CD4-positive, alpha-beta memory T cell (primary cell): Measurements from ENCODE around the gene UVSSA. TPM values are rescaled to one million over a fixed set of nuclear protein-coding genes. Genes with fewer than 3 reads are reported as not detected.
A peak's percentile ranks its signal among the peaks of the same experiment; 100 is the strongest.

Source experiments
- CTCF ChIA-PET: fragments of 350-600 bp; sonication (Branson Sonifier 250); formaldehyde crosslinking; loops from one replicate; lab custom pipeline; 2021; ENCODE audit warnings: inconsistent platforms; ENCODE audit not compliant: partially characterized antibody; lab: Charles Lee
- POLR2A ChIA-PET: fragments of 350-600 bp; sonication (Branson Sonifier 250); formaldehyde crosslinking; loops from one replicate; lab custom pipeline; 2021; ENCODE audit not compliant: partially characterized antibody; lab: Charles Lee
- DNase-seq, 5 donors: peaks; one replicate each; pipeline versions ENCODE4 v3.0.0 to v3.0.0-alpha.2; 2020 to 2022; ENCODE audit warnings: mixed read lengths in 1 of 5
- H3K27ac ChIP-seq: one replicate; pipeline ENCODE4 v1.7.0; 2013; ENCODE audit warnings: low read depth, low read length
- H3K27me3 ChIP-seq: 2 replicates; pipeline ENCODE4 v1.7.0; 2013; ENCODE audit warnings: mild to moderate bottlenecking, low read length, moderate library complexity; ENCODE audit not compliant: insufficient read depth
- H3K36me3 ChIP-seq: 2 replicates; pipeline ENCODE4 v1.7.0; 2013; ENCODE audit warnings: mild to moderate bottlenecking, low read length, moderate library complexity; ENCODE audit not compliant: insufficient read depth
- H3K4me1 ChIP-seq: 2 replicates; pipeline ENCODE4 v1.7.0; 2013; ENCODE audit warnings: mild to moderate bottlenecking, low read length, moderate library complexity; ENCODE audit not compliant: insufficient read depth
- H3K4me3 ChIP-seq, 2 donors: one replicate each; pipeline ENCODE4 v1.7.0; 2013; ENCODE audit warnings: low read length in 2 of 2, mild to moderate bottlenecking in 1 of 2
- H3K9me3 ChIP-seq, 2 donors: one replicate each; pipeline ENCODE4 v1.7.0; 2013; ENCODE audit warnings: low read length in 2 of 2, control low read depth in 1 of 2; ENCODE audit not compliant: control insufficient read depth in 1 of 2
- H3K27ac Mint-ChIP-seq, 7 donors: one replicate each; pipeline ENCODE4 v1.8.0; 2020 to 2021; ENCODE audit warnings: mixed read lengths in 7 of 7, mild to moderate bottlenecking in 6 of 7, inconsistent platforms in 3 of 7, moderate library complexity in 3 of 7
- H3K27me3 Mint-ChIP-seq, 2 donors: one replicate each; pipeline ENCODE4 v1.8.0; 2020 to 2021; ENCODE audit warnings: mixed read lengths in 2 of 2
- H3K36me3 Mint-ChIP-seq, 2 donors: one replicate each; pipeline ENCODE4 v1.8.0; 2020 to 2021; ENCODE audit warnings: mixed read lengths in 2 of 2, inconsistent platforms in 1 of 2, mild to moderate bottlenecking in 1 of 2
- H3K4me1 Mint-ChIP-seq, 4 donors: one replicate each; pipeline ENCODE4 v1.8.0; 2020 to 2021; ENCODE audit warnings: mixed read lengths in 4 of 4, mild to moderate bottlenecking in 1 of 4
- H3K4me3 Mint-ChIP-seq, 8 donors: one replicate each; pipeline ENCODE4 v1.8.0; 2020 to 2021; ENCODE audit warnings: mixed read lengths in 8 of 8, mild to moderate bottlenecking in 7 of 8, moderate library complexity in 6 of 8, inconsistent platforms in 3 of 8
- H3K9me3 Mint-ChIP-seq, 8 donors: one replicate each; pipeline ENCODE4 v1.8.0; 2020 to 2021; ENCODE audit warnings: mixed read lengths in 8 of 8, mild to moderate bottlenecking in 5 of 8, inconsistent platforms in 3 of 8, moderate library complexity in 1 of 8
- intact Hi-C: fragments of 100-400 bp; cut with micrococcal nuclease; formaldehyde crosslinking; loops from one replicate; pipeline ENCODE4 v1.15.1; 2023
- polyA plus RNA-seq, 2 donors: library from polyadenylated mRNA; unstranded; fragments of 300-500 nt; fragmentation: Illumina TruSeq; gene quantifications; one replicate each; pipeline ENCODE4 v1.2.3, GENCODE V29; 2021
- total RNA-seq, 2 experiments: library from RNA; stranded (reverse); gene quantifications; one replicate each; pipeline ENCODE4 v1.2.3, GENCODE V29; 2021

Gene UVSSA
- total and polyA plus RNA-seq, 4 experiments from 2014 or later, result 2.4 to 44.6 (median 25.6) TPM

GRCh38 chr4:1337376-1337831, 9.6 kb upstream of the UVSSA start:
- Mint-ChIP-seq H3K9me3 (no peaks in the 10 kb centered on the region), H3K36me3 (peaks cover 38 to 55% of the 10 kb centered on the region in 2 donors), H3K4me3 (peak overlapping the region in 1 of 8 donors; percentile 46), H3K27ac (peak overlapping the region in 6 of 7 donors; percentile 48 to 86 (median 80)), H3K4me1 (peaks cover 10 to 29% (median 16%) of the 10 kb centered on the region in 4 donors), H3K27me3 (no peaks in the 10 kb centered on the region)
- POLR2A ChIA-PET, result interaction anchor here (1.4 kb wide), 1 partner anchor 8 kb away, joined by 6 read pairs; no protein-coding TSS in a partner anchor
- Histone ChIP-seq H3K9me3 (no peaks in the 10 kb centered on the region), H3K36me3 (peaks cover 66% of the 10 kb centered on the region), H3K27ac (no peak overlapping the region), H3K27me3 (no peaks in the 10 kb centered on the region), H3K4me1 (peaks cover 4% of the 10 kb centered on the region), H3K4me3 (no peak overlapping the region)
- intact Hi-C loops, result no loop called here
- peak in 1 of 5 donors; percentile 53 for DNase-seq
- CTCF ChIA-PET, result no interaction called here

DNA sequence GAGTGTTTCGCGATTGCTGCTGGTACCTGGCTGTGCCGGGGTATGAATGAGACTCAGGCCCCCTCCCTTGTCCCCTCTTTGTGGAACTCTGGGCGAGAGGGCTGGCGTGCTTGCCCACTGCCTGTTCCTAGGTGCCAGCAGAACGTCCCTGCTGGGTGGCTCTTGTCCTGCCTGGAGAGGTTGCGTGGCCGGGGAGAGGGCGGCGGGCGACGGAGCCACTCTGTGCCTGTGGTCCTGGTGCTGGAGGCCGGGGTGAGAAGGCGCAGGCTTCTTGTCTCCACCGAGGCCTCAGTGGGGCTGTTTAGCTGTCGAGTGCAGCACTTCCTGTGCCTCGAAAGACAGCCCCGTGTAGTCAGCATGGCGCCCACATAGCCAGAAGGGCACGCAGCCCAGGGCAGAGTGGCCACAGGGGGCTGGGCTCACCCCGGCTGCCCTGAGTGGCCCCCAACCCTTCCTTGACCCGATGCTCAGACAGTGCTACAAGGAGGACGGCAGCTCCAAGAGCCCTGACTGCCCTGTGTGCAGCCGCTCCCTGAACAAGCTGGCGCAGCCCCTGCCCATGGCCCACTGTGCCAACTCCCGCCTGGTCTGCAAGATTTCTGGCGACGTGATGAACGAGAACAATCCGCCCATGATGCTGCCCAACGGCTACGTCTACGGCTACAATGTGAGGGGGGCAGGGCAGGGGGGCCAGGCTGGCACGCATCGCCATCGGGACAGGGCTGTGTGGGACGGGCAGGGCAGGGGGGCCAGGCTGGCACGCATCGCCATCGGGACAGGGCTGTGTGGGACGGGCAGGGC, 8.9 kb upstream of the UVSSA start:
- Histone ChIP-seq H3K27me3 (no peaks in the 10 kb centered on the region), H3K4me3 (no peak overlapping the region), H3K27ac (no peak overlapping the region), H3K9me3 (no peaks in the 10 kb centered on the region), H3K36me3 (peaks cover 62% of the 10 kb centered on the region), H3K4me1 (no peaks in the 10 kb centered on the region)
- Mint-ChIP-seq H3K4me1 (peaks cover 10 to 26% (median 16%) of the 10 kb centered on the region in 4 donors), H3K36me3 (peaks cover 38 to 54% of the 10 kb centered on the region in 2 donors), H3K27ac (peak overlapping the region; percentile 47 to 86 (median 76)), H3K27me3 (no peaks in the 10 kb centered on the region), H3K9me3 (no peaks in the 10 kb centered on the region), H3K4me3 (no peak overlapping the region)
- no peak for DNase-seq
- POLR2A ChIA-PET, result interaction anchor here (1.4 kb wide), 1 partner anchor 8 kb away, joined by 6 read pairs; no protein-coding TSS in a partner anchor
- CTCF ChIA-PET, result no interaction called here
- intact Hi-C loops, result no loop called here

GRCh38 chr4:1338752-1339414, 8.1 kb upstream of the UVSSA start:
- CTCF ChIA-PET, result no interaction called here
- no peaks in the 10 kb centered on the region for H3K9me3 Mint-ChIP-seq

DNA sequence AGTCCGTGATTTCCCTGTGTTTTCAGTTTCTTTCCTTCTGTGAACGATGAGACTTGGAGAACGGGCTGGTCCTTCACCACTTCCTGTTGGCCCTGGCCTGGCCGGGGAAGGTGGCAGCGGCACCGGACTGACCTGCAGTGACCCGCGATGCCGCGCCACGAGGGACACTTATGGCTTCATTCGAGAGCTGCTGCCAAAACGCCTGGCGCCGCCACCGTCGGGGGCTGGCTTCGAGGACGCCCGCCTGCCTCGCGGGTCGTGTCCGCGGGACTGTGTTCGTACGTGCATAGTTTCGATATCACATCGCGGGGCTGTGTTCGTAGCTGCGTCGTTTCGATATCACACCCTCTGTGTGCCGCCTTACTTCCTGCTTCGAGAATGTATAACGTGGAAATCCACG, 7.5 kb upstream of the UVSSA start:
- Histone ChIP-seq H3K9me3 (no peaks in the 10 kb centered on the region), H3K4me1 (peaks cover under 1% of the 10 kb centered on the region), H3K27me3 (no peaks in the 10 kb centered on the region), H3K36me3 (peaks cover 55% of the 10 kb centered on the region), H3K4me3 (no peak overlapping the region), H3K27ac (no peak overlapping the region)
- H3K4me3 Mint-ChIP-seq, result no peak overlapping the region
- no peaks in the 10 kb centered on the region for H3K9me3 Mint-ChIP-seq
- peaks cover 35 to 50% of the 10 kb centered on the region in 2 donors for H3K36me3 Mint-ChIP-seq
- H3K27me3 Mint-ChIP-seq, result no peaks in the 10 kb centered on the region
- POLR2A ChIA-PET, result interaction anchor here (1.9 kb wide), 1 partner anchor 9 kb away, joined by 14 read pairs; no protein-coding TSS in a partner anchor
- no peak overlapping the region for H3K27ac Mint-ChIP-seq
- intact Hi-C loops, result no loop called here
- CTCF ChIA-PET, result interaction anchor here (0.8 kb wide), 1 partner anchor 17 kb away, joined by 4 read pairs; no protein-coding TSS in a partner anchor
- DNase-seq, result no peak
- H3K4me1 Mint-ChIP-seq, result peaks cover 11 to 30% (median 17%) of the 10 kb centered on the region in 4 donors

More at GRCh38 chr4:1338752-1339414, 8.1 kb upstream of the UVSSA start:
- POLR2A ChIA-PET, result interaction anchor here (1.4 kb wide), 1 partner anchor 9 kb away, joined by 6 read pairs; no protein-coding TSS in a partner anchor
- peak overlapping the region in 4 of 7 donors; percentile 41 to 81 (median 58) for H3K27ac Mint-ChIP-seq
- no peak for DNase-seq
- no peak overlapping the region for H3K4me3 Mint-ChIP-seq
- peaks cover 38 to 54% of the 10 kb centered on the region in 2 donors for H3K36me3 Mint-ChIP-seq
- H3K27me3 Mint-ChIP-seq, result no peaks in the 10 kb centered on the region
- Histone ChIP-seq H3K4me3 (no peak overlapping the region), H3K36me3 (peaks cover 60% of the 10 kb centered on the region), H3K9me3 (no peaks in the 10 kb centered on the region), H3K27me3 (no peaks in the 10 kb centered on the region), H3K27ac (no peak overlapping the region), H3K4me1 (no peaks in the 10 kb centered on the region)
- intact Hi-C loops, result no loop called here
- H3K4me1 Mint-ChIP-seq, result peaks cover 10 to 29% (median 16%) of the 10 kb centered on the region in 4 donors

DNA sequence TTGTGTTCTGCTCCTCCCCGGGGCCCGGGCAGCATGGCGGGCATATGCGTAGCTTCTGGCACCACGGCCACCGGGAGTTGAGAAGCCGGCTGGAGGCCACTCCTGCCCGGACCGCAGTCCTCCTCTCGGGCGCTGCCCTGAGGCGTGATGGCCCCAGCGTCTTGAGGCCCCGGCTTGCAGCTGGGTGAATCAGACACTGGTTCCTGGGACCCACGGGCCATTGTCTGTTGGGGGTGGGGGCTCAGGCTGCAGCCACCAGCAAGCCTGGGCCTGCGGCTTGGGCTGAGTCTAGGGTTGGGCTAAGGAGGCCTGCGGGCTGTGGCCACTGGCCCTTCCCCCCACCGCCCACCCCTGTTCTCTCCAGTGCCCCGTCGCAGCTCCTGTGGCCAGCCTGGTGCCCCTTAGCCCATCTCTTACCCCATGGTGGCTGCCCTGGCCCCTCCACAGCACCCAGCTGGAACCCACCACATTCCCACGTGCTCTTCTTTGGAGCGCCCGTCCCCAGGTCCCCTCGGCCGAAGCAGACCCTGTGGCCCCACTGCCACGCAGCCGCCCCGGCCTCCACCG, 6.7 kb upstream of the UVSSA start:
- Mint-ChIP-seq H3K4me3 (no peak overlapping the region), H3K27ac (no peak overlapping the region), H3K36me3 (peaks cover 30 to 44% of the 10 kb centered on the region in 2 donors), H3K4me1 (peaks cover 13 to 30% (median 18%) of the 10 kb centered on the region in 4 donors), H3K9me3 (no peaks in the 10 kb centered on the region), H3K27me3 (no peaks in the 10 kb centered on the region)
- ChIA-PET POLR2A (interaction anchor here (1.9 kb wide), 1 partner anchor 10 kb away, joined by 14 read pairs; no protein-coding TSS in a partner anchor), CTCF (interaction anchor here (0.8 kb wide), 1 partner anchor 16 kb away, joined by 4 read pairs; no protein-coding TSS in a partner anchor)
- Histone ChIP-seq H3K27ac (no peak overlapping the region), H3K4me3 (no peak overlapping the region), H3K4me1 (peaks cover 8% of the 10 kb centered on the region), H3K9me3 (no peaks in the 10 kb centered on the region), H3K36me3 (peaks cover 49% of the 10 kb centered on the region), H3K27me3 (no peaks in the 10 kb centered on the region)
- DNase-seq, result peak in 1 of 5 donors; percentile 27
- intact Hi-C loops, result no loop called here

DNA sequence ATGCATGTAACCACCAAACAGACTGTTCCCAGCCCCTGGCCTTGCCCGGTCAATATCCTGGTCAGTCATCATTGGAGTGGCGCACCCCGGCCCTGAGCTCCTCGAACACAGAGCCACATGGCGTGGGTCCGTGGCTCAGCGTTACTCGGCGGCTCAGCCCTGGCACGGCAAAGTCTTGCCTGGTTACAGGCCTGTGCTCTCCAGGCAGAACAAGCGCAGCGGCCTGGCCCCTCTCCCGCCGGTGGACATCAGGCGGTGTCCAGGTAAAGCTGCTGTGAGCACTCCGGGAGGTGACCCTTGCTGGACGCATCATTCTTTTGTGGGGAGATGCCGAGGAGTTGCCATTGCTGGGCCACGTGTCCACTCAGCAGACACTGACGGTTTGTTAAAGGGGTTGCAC, 6.1 kb upstream of the UVSSA start:
- CTCF ChIA-PET, result no interaction called here

More for the DNA sequence above, 6.1 kb upstream of the UVSSA start:
- no peak overlapping the region for H3K4me3 ChIP-seq
- no peaks in the 10 kb centered on the region for H3K9me3 ChIP-seq
- Mint-ChIP-seq H3K4me3 (no peak overlapping the region), H3K4me1 (peaks cover 17 to 36% (median 23%) of the 10 kb centered on the region in 4 donors), H3K9me3 (no peaks in the 10 kb centered on the region), H3K27me3 (no peaks in the 10 kb centered on the region), H3K27ac (peak overlapping the region in 2 of 7 donors; percentile 17 to 29), H3K36me3 (peaks cover 30 to 48% of the 10 kb centered on the region in 2 donors)
- intact Hi-C loops, result no loop called here
- no peaks in the 10 kb centered on the region for H3K27me3 ChIP-seq
- H3K4me1 ChIP-seq, result peaks cover 14% of the 10 kb centered on the region
- peaks cover 49% of the 10 kb centered on the region for H3K36me3 ChIP-seq
- no peak overlapping the region for H3K27ac ChIP-seq
- DNase-seq, result peak in 1 of 5 donors; percentile 28
- POLR2A ChIA-PET, result interaction anchor here (0.6 to 1.9 kb wide), 2 partner anchors 11 to 96 kb away, joined by 3 to 14 read pairs; no protein-coding TSS in a partner anchor
